H1 (cell line): Measurements from ENCODE around the gene DISC1. TPM values are rescaled to one million over a fixed set of nuclear protein-coding genes. Genes with fewer than 3 reads are reported as not detected.

Experiments used
- CTCF ChIA-PET: fragments of 300-600 bp; sonication (Branson Sonifier 250); formaldehyde crosslinking; loops from one replicate; lab custom pipeline; 2021; ENCODE audit not compliant: partially characterized antibody; lab: Charles Lee
- POLR2A ChIA-PET: fragments of 300-600 bp; sonication (Branson Sonifier 250); formaldehyde crosslinking; loops from one replicate; lab custom pipeline; 2021; ENCODE audit warnings: inconsistent platforms; ENCODE audit not compliant: partially characterized antibody; lab: Charles Lee
- DNase-seq, 2 experiments: peaks; one replicate each; pipeline versions ENCODE4 v3.0.0 to v3.0.0-alpha.2; 2010 to 2022; ENCODE audit warnings: low spot score in 2 of 2, low read depth in 1 of 2, mixed read lengths in 1 of 2
- FAIRE-seq: peaks from 2 replicates; lab custom pipeline; 2011; peaks lifted over from hg19 to GRCh38; lab: Jason Lieb, UNC
- H2AFZ ChIP-seq: 2 replicates; pipeline ENCODE4 v1.8.1; 2012; ENCODE audit warnings: low read length, inconsistent platforms
- H2AK5ac ChIP-seq: 2 replicates; pipeline ENCODE4 v1.6.1; 2013; ENCODE audit warnings: low read depth, low read length
- H2BK120ac ChIP-seq: replicated peaks from 2 replicates; pipeline ENCODE3; 2013; ENCODE audit warnings: low read depth, low read length, inconsistent platforms
- H2BK12ac ChIP-seq: 2 replicates; pipeline ENCODE4 v1.6.1; 2013; ENCODE audit warnings: low read depth, low read length
- H2BK15ac ChIP-seq: 2 replicates; pipeline ENCODE4 v1.6.1; 2013; ENCODE audit warnings: low read length
- H2BK20ac ChIP-seq: 2 replicates; pipeline ENCODE4 v1.6.1; 2013; ENCODE audit warnings: low read length
- H2BK5ac ChIP-seq: 2 replicates; pipeline ENCODE4 v1.6.1; 2013; ENCODE audit warnings: low read depth, low read length
- H3K14ac ChIP-seq: 2 replicates; pipeline ENCODE4 v1.6.1; 2013; ENCODE audit warnings: inconsistent platforms; ENCODE audit not compliant: insufficient read length
- H3K18ac ChIP-seq: 2 replicates; pipeline ENCODE4 v1.6.1; 2013; ENCODE audit warnings: low read length; ENCODE audit errors: extremely low read depth
- H3K23ac ChIP-seq: 2 replicates; pipeline ENCODE4 v1.6.1; 2013; ENCODE audit warnings: inconsistent platforms; ENCODE audit not compliant: insufficient read length
- H3K23me2 ChIP-seq: 2 replicates; pipeline ENCODE4 v1.6.1; 2013; ENCODE audit warnings: low read depth, low read length
- H3K27ac ChIP-seq: 2 replicates; pipeline ENCODE4 v1.6.1; 2011; ENCODE audit warnings: low read depth, low read length, inconsistent platforms
- H3K27me3 ChIP-seq, 4 experiments: replicated peaks in 1 of 4; 1 replicate in 1 of 4; 2 replicates in 3 of 4; pipeline versions ENCODE4 v1.6.1 to v1.8.1; 2011 to 2013; ENCODE audit warnings: low read length in 3 of 4, mild to moderate bottlenecking in 3 of 4, inconsistent platforms in 2 of 4, mixed read lengths in 2 of 4, moderate library complexity in 1 of 4; ENCODE audit not compliant: control insufficient read depth in 3 of 4, insufficient read depth in 3 of 4; ENCODE audit errors: extremely low read depth in 1 of 4
- H3K36me3 ChIP-seq, 4 experiments: 2 replicates each; pipeline versions ENCODE4 v1.6.1 to v1.8.1; 2011 to 2013; ENCODE audit warnings: mild to moderate bottlenecking in 4 of 4, low read length in 3 of 4, moderate library complexity in 2 of 4, control low read depth in 1 of 4, inconsistent platforms in 1 of 4; ENCODE audit not compliant: insufficient read depth in 4 of 4, control insufficient read depth in 2 of 4
- H3K4ac ChIP-seq: replicated peaks from 2 replicates; pipeline ENCODE3; 2013; ENCODE audit warnings: low read length, low read depth, mixed read lengths, inconsistent platforms; ENCODE audit not compliant: insufficient read length
- H3K4me1 ChIP-seq, 4 experiments: replicated peaks in 1 of 4; 1 replicate in 1 of 4; 2 replicates in 3 of 4; pipeline versions ENCODE4 v1.6.1 to v1.8.1; 2011 to 2013; ENCODE audit warnings: low read length in 3 of 4, inconsistent platforms in 2 of 4, mixed read lengths in 1 of 4; ENCODE audit not compliant: insufficient read depth in 4 of 4, control insufficient read depth in 3 of 4
- H3K4me2 ChIP-seq, 2 experiments: 2 replicates each; pipeline versions ENCODE4 v1.6.1 to v1.8.1; 2011 to 2013; ENCODE audit warnings: low read depth in 2 of 2, low read length in 2 of 2, control low read depth in 1 of 2, inconsistent platforms in 1 of 2, mild to moderate bottlenecking in 1 of 2; ENCODE audit not compliant: insufficient read depth in 1 of 2
- H3K4me3 ChIP-seq, 4 experiments: fragments of 200-600, 300-600 bp in 1 of 4; sonication (generic), shearing (Covaris generic), sonication (Bioruptor Twin) in 1 of 4; 2 replicates each; pipeline versions ENCODE4 v1.5.1 to v1.8.1; 2011 to 2016; ENCODE audit warnings: low read length in 4 of 4, low read depth in 3 of 4, control low read depth in 2 of 4, inconsistent platforms in 2 of 4, mild to moderate bottlenecking in 2 of 4, mixed read lengths in 1 of 4, moderate library complexity in 1 of 4; ENCODE audit not compliant: insufficient read depth in 2 of 4; ENCODE audit errors: extremely low read depth in 1 of 4
- H3K56ac ChIP-seq: replicated peaks from 2 replicates; pipeline ENCODE3; 2013; ENCODE audit warnings: low read depth, mild to moderate bottlenecking, mixed read lengths, low read length, inconsistent platforms; ENCODE audit not compliant: insufficient read length
- H3K79me1 ChIP-seq: 2 replicates; pipeline ENCODE4 v1.6.1; 2013; ENCODE audit warnings: low read depth, low read length, control low read depth
- H3K79me2 ChIP-seq, 2 experiments: 2 replicates each; pipeline versions ENCODE4 v1.6.1 to v1.8.1; 2012 to 2013; ENCODE audit warnings: low read length in 2 of 2, mild to moderate bottlenecking in 2 of 2, inconsistent platforms in 1 of 2; ENCODE audit not compliant: insufficient read depth in 2 of 2, control insufficient read depth in 1 of 2
- H3K9ac ChIP-seq, 4 experiments: replicated peaks in 1 of 4; 1 replicate in 1 of 4; 2 replicates in 3 of 4; pipeline versions ENCODE4 v1.6.1 to v1.8.1; 2011 to 2013; ENCODE audit warnings: low read depth in 3 of 4, low read length in 3 of 4, control low read depth in 2 of 4, mild to moderate bottlenecking in 2 of 4, moderate library complexity in 2 of 4, inconsistent platforms in 1 of 4; ENCODE audit errors: extremely low read depth in 1 of 4
- H3K9me3 ChIP-seq, 2 experiments: 2 replicates each; pipeline versions ENCODE4 v1.6.1 to v1.8.1; 2012 to 2013; ENCODE audit warnings: mild to moderate bottlenecking in 2 of 2, moderate library complexity in 2 of 2, control low read depth in 1 of 2, inconsistent platforms in 1 of 2, low read depth in 1 of 2, low read length in 1 of 2, mixed read lengths in 1 of 2; ENCODE audit not compliant: insufficient read depth in 2 of 2
- H4K20me1 ChIP-seq, 2 experiments: replicated peaks in 1 of 2; 2 replicates each; pipeline versions ENCODE3 to v1.8.1; 2011 to 2013; ENCODE audit warnings: inconsistent platforms in 2 of 2, low read length in 2 of 2, mild to moderate bottlenecking in 1 of 2; ENCODE audit not compliant: insufficient read depth in 2 of 2, control insufficient read depth in 1 of 2
- H4K5ac ChIP-seq: 2 replicates; pipeline ENCODE4 v1.6.1; 2013; ENCODE audit warnings: low read length, low read depth, mixed read lengths, inconsistent platforms; ENCODE audit not compliant: insufficient read length
- H4K8ac ChIP-seq: 2 replicates; pipeline ENCODE4 v1.8.0; 2013; ENCODE audit warnings: mild to moderate bottlenecking, moderate library complexity, low read length, inconsistent platforms; ENCODE audit not compliant: insufficient read depth; ENCODE audit errors: extremely low read depth
- H4K91ac ChIP-seq: replicated peaks from 2 replicates; pipeline ENCODE3; 2013; ENCODE audit warnings: low read length, mixed read lengths, inconsistent platforms; ENCODE audit not compliant: insufficient read length
- ASH2L ChIP-seq: fragments of 200-600, 300-600 bp; sonication (generic); IDR thresholded peaks from one replicate; pipeline ENCODE4 v1.7.1; 2017; ENCODE audit warnings: low read length
- CBX5 ChIP-seq: fragments of 300-800, 300-1000 bp; sonication (generic); IDR thresholded peaks from 2 replicates; pipeline ENCODE4 v1.7.1; 2016; ENCODE audit warnings: antibody characterized with exemption, low read length, low read depth
- CHD1 ChIP-seq: IDR thresholded peaks from 2 replicates; pipeline ENCODE4 v1.6.1; 2012; ENCODE audit warnings: low read depth, low read length, improper control_type of control experiment
- CREB1 ChIP-seq: IDR thresholded peaks from 2 replicates; pipeline ENCODE4 v1.6.1; 2012; ENCODE audit warnings: inconsistent platforms
- FOSL1 ChIP-seq: IDR thresholded peaks from 2 replicates; pipeline ENCODE4 v1.6.1; 2011; ENCODE audit warnings: mild to moderate bottlenecking, low read depth, low read length, moderate library complexity; ENCODE audit not compliant: insufficient read depth
- JUN ChIP-seq: IDR thresholded peaks from 2 replicates; pipeline ENCODE4 v1.6.1; 2011; ENCODE audit warnings: low read depth, mild to moderate bottlenecking, improper control_type of control experiment, low read length
- JUND ChIP-seq: IDR thresholded peaks from 2 replicates; pipeline ENCODE4 v1.6.1; 2011; ENCODE audit warnings: mild to moderate bottlenecking, improper control_type of control experiment, low read length
- KDM4A ChIP-seq: IDR thresholded peaks from one replicate; pipeline ENCODE4 v1.7.1; 2012; ENCODE audit warnings: low read depth, mild to moderate bottlenecking, moderate library complexity, low read length, inconsistent platforms; ENCODE audit not compliant: severe bottlenecking
- MAX ChIP-seq: IDR thresholded peaks from 2 replicates; pipeline ENCODE4 v1.6.1; 2012; ENCODE audit warnings: inconsistent platforms
- RAD21 ChIP-seq, 2 experiments: IDR thresholded peaks in 1 of 2; conservative IDR thresholded peaks in 1 of 2; 2 replicates each; pipeline ENCODE4 v1.6.1; 2011; ENCODE audit warnings: low read depth in 2 of 2, low read length in 2 of 2, improper control_type of control experiment in 1 of 2, inconsistent platforms in 1 of 2, mild to moderate bottlenecking in 1 of 2, moderate library complexity in 1 of 2
- SIX5 ChIP-seq: IDR thresholded peaks from 2 replicates; pipeline ENCODE4 v1.6.1; 2011; ENCODE audit warnings: mild to moderate bottlenecking, low read depth, low read length
- SUZ12 ChIP-seq: fragments of 200-600 bp; sonication (generic); IDR thresholded peaks from 2 replicates; pipeline ENCODE4 v1.6.1; 2012; ENCODE audit warnings: mild to moderate bottlenecking, inconsistent platforms, low read length, moderate library complexity, mixed read lengths
- TBP ChIP-seq: IDR thresholded peaks from 2 replicates; pipeline ENCODE4 v1.6.1; 2011; ENCODE audit warnings: low read depth, low read length, improper control_type of control experiment
- TCF12 ChIP-seq: IDR thresholded peaks from 2 replicates; pipeline ENCODE4 v1.6.1; 2011; ENCODE audit warnings: low read depth, mild to moderate bottlenecking, low read length
- USF2 ChIP-seq: IDR thresholded peaks from 2 replicates; pipeline ENCODE4 v1.6.1; 2011; ENCODE audit warnings: low read length, improper control_type of control experiment
- polyA plus RNA-seq, 7 experiments: library from polyadenylated mRNA; depleted of rRNA in 3 of 7; stranded (reverse) in 5 of 7; unstranded in 2 of 7; fragments of >200 nt in 5 of 7; fragments of 200-250 nt in 2 of 7; gene quantifications; 1 replicate in 5 of 7; 2 replicates in 1 of 7; 4 replicates in 1 of 7; pipeline versions ENCODE4 v1.2.1 to v1.2.3, GENCODE V29; 2011 to 2013; ENCODE audit warnings: missing spikeins in 2 of 7, mixed read lengths in 2 of 7
- total RNA-seq: library from RNA; stranded (reverse); fragmentation: NEBNext Ultra II Directional; extraction: Animal tissue kit (Norgen Biotek cat#: 25700); gene quantifications from 2 replicates; pipeline ENCODE4 v1.2.1, GENCODE V29; 2021

DISC1 gene
- total and polyA plus RNA-seq, 2 of the 8 experiments (the other 6 are each of a cell fraction or from before 2014, with no cell fraction given): 1.1 to 3.5 TPM

- Histone ChIP-seq H3K23ac (no peak overlapping the region), H3K9me3 (no peaks in the 10 kb centered on the region), H2BK120ac (no peak overlapping the region), H4K8ac (no peak overlapping the region), H3K36me3 (no peaks in the 10 kb centered on the region), H4K91ac (no peak overlapping the region), H3K79me2 (no peaks in the 10 kb centered on the region), H3K4me2 (no peak overlapping the region), H3K18ac (no peak overlapping the region), H4K5ac (no peak overlapping the region), H3K4ac (no peak overlapping the region), H2AFZ (no peak overlapping the region), H3K4me3 (no peak overlapping the region), H3K27ac (no peak overlapping the region), H4K20me1 (no peaks in the 10 kb centered on the region), H3K23me2 (no peaks in the 10 kb centered on the region), H2BK15ac (no peak overlapping the region), H3K56ac (no peak overlapping the region), H2BK20ac (no peak overlapping the region), H3K4me1 (no peaks in the 10 kb centered on the region), H2BK12ac (no peak overlapping the region), H3K14ac (no peak overlapping the region), H3K79me1 (no peaks in the 10 kb centered on the region), H3K9ac (no peak overlapping the region), H2BK5ac (no peak overlapping the region), H2AK5ac (no peak overlapping the region), H3K27me3 (no peaks in the 10 kb centered on the region)
- DNase-seq (no peak), FAIRE-seq (no peak)
- CTCF ChIA-PET: no interaction called here
- no peak for TF ChIP-seq TBP
- no peak for TF ChIP-seq JUN
- TF ChIP-seq CBX5: no peak
- TF ChIP-seq CHD1: no peak
- no peak for TF ChIP-seq USF2
- no peak for TF ChIP-seq MAX
- no peak for TF ChIP-seq FOSL1
- no peak for TF ChIP-seq JUND
- TF ChIP-seq RAD21 (IDR thresholded peaks at IDR 0.05 in 1 of 2, conservative IDR thresholded peaks at IDR 0.05 in 1 of 2; ENCODE audit: low read depth in 2 of 2, low read length in 2 of 2): no peak
- TF ChIP-seq SUZ12: no peak
- no peak for TF ChIP-seq TCF12
- TF ChIP-seq SIX5: no peak
- TF ChIP-seq KDM4A: no peak
- no peak for TF ChIP-seq ASH2L
- TF ChIP-seq CREB1: no peak
- POLR2A ChIA-PET: no interaction called here
Measured at GRCh38 chr1:232031156-232031555, 404.6 kb downstream of the DISC1 start.
